Panc1 (cell line): ENCODE data around the gene ZNF736. TPM values are rescaled to one million over a fixed set of nuclear protein-coding genes. Genes with fewer than 3 reads are reported as not detected.
A peak's percentile ranks its signal among the peaks of the same experiment; 100 is the strongest.

Experiments
- ATAC-seq: fragments of 200-7000 bp; cut with Tn5 transposase; 2 replicates; pipeline ENCODE4 v1.9.1; 2020; ENCODE audit warnings: mild to moderate bottlenecking, moderate library complexity
- BruUV-seq: library from RNA; stranded (reverse); fragments of 400-500 nt; replicated peaks from 2 replicates; lab custom pipeline; 2021; lab: Mats Ljungman, UMichigan
- CTCF ChIA-PET: fragments of 300-600 bp; sonication (Branson Sonifier 250); formaldehyde crosslinking; loops from one replicate; lab custom pipeline; 2022; ENCODE audit warnings: antibody characterized with exemption; lab: Charles Lee
- POLR2A ChIA-PET: fragments of 300-600 bp; sonication (Branson Sonifier 250); formaldehyde crosslinking; loops from one replicate; lab custom pipeline; 2022; ENCODE audit warnings: antibody characterized with exemption; lab: Charles Lee
- DNase-seq: peaks from one replicate; pipeline ENCODE4 v3.0.0-alpha.2; 2010; ENCODE audit warnings: low read depth, low spot score
- H3K27ac ChIP-seq: 2 replicates; pipeline ENCODE4 v1.5.1; 2011; ENCODE audit warnings: mild to moderate bottlenecking, low read length, inconsistent platforms
- H3K27me3 ChIP-seq: fragments of 200-500 bp; sonication (Bioruptor generic); 2 replicates; pipeline ENCODE4 v1.6.0; 2014; ENCODE audit warnings: low read length, inconsistent platforms; ENCODE audit not compliant: control insufficient read depth, insufficient read depth
- H3K36me3 ChIP-seq: fragments of 200-500 bp; sonication (Bioruptor generic); 2 replicates; pipeline ENCODE4 v1.5.1; 2014; ENCODE audit warnings: inconsistent platforms, mild to moderate bottlenecking, low read length, moderate library complexity; ENCODE audit not compliant: control insufficient read depth, insufficient read depth
- H3K4me1 ChIP-seq: 2 replicates; pipeline ENCODE4 v1.5.1; 2011; ENCODE audit warnings: inconsistent platforms, mild to moderate bottlenecking, low read length, moderate library complexity; ENCODE audit not compliant: control insufficient read depth, insufficient read depth
- H3K4me3 ChIP-seq, 2 experiments: 2 replicates each; pipeline ENCODE4 v1.5.1; 2011 to 2012; ENCODE audit warnings: low read depth in 2 of 2, low read length in 2 of 2, mild to moderate bottlenecking in 2 of 2, inconsistent platforms in 1 of 2, moderate library complexity in 1 of 2
- H3K9me3 ChIP-seq: fragments of 200-500 bp; sonication (Bioruptor generic); 2 replicates; pipeline ENCODE4 v1.5.1; 2014; ENCODE audit warnings: low read depth, mild to moderate bottlenecking, inconsistent platforms, low read length, moderate library complexity; ENCODE audit not compliant: control insufficient read depth, insufficient read depth
- CTCF ChIP-seq: fragments of 450-650 bp; IDR thresholded peaks from 2 replicates; pipeline ENCODE4 v1.5.1; 2017; ENCODE audit warnings: mild to moderate bottlenecking
- POLR2AphosphoS5 ChIP-seq: IDR thresholded peaks from 2 replicates; pipeline ENCODE4 v1.6.1; 2012; ENCODE audit warnings: mild to moderate bottlenecking, low read depth, low read length, moderate library complexity
- REST ChIP-seq, 2 experiments: IDR thresholded peaks; 2 replicates each; pipeline ENCODE4 v1.6.1; 2011 to 2012; ENCODE audit warnings: low read depth in 2 of 2, control low read depth in 1 of 2, low read length in 1 of 2, mild to moderate bottlenecking in 1 of 2, moderate library complexity in 1 of 2; ENCODE audit not compliant: insufficient read depth in 1 of 2
- SIN3A ChIP-seq: IDR thresholded peaks from 2 replicates; pipeline ENCODE4 v1.6.1; 2012; ENCODE audit warnings: low read depth, mild to moderate bottlenecking, low read length, moderate library complexity, borderline replicate concordance; ENCODE audit not compliant: insufficient read depth
- TCF7L2 ChIP-seq: IDR thresholded peaks from 2 replicates; pipeline ENCODE4 v1.6.1; 2011; ENCODE audit warnings: mild to moderate bottlenecking, low read depth, low read length, inconsistent platforms
- in situ Hi-C: cut with HindIII; loops from 2 replicates; pipeline ENCODE4 v1.10.0; 2016; ENCODE audit warnings: low sequenced_read_pairs, low pct_unique_long_range_greater_than_20kb
- intact Hi-C: fragments of 100-400 bp; cut with micrococcal nuclease; formaldehyde crosslinking; loops from one replicate; pipeline ENCODE4 v1.10.0; 2022; ENCODE audit not compliant: unreplicated experiment
- total RNA-seq: library from RNA; stranded (reverse); gene quantifications from one replicate; pipeline ENCODE4 v1.2.1, GENCODE V29; 2021; ENCODE audit not compliant: unreplicated experiment

ZNF736 gene
- total RNA-seq, 1 experiment from 2014 or later = 29.0 TPM

- BruUV-seq = no TSS peak
- CTCF ChIA-PET = no interaction called here
- no peaks in the 10 kb centered on the region for H3K27me3 ChIP-seq
- in situ Hi-C loops = no loop called here
- no peak for ATAC-seq
- no peak overlapping the region for H3K4me3 ChIP-seq
- H3K9me3 ChIP-seq = no peaks in the 10 kb centered on the region
- intact Hi-C loops = no loop called here
- no peak overlapping the region for H3K27ac ChIP-seq
- H3K4me1 ChIP-seq = no peaks in the 10 kb centered on the region
- POLR2A ChIA-PET = no interaction called here
- no peak for DNase-seq
- TF ChIP-seq REST (IDR thresholded peaks at IDR 0.05; ENCODE audit: insufficient read depth in 1 of 2, low read depth in 2 of 2, low read length in 1 of 2) (no peak), POLR2AphosphoS5 (no peak), CTCF (no peak), TCF7L2 (no peak), SIN3A (no peak)
- no peaks in the 10 kb centered on the region for H3K36me3 ChIP-seq
Observed at GRCh38 chr7:64300641-64301405, 12.9 kb upstream of the ZNF736 start.

- in situ Hi-C loops (no loop called here), intact Hi-C loops (no loop called here)
- ChIA-PET POLR2A (interaction anchor here (0.6 to 1.5 kb wide), 4 partner anchors 10 to 580 kb away, joined by 4 to 6 read pairs (median 4); partner anchors contain the start of gene ZNF680), CTCF (interaction anchor here (0.6 to 0.7 kb wide), 2 partner anchors 8 to 261 kb away, joined by 3 to 10 read pairs; no protein-coding TSS in a partner anchor)
- Histone ChIP-seq H3K4me3 (peak overlapping the region; percentile 80 to 93), H3K36me3 (no peaks in the 10 kb centered on the region), H3K27me3 (no peaks in the 10 kb centered on the region), H3K9me3 (no peaks in the 10 kb centered on the region), H3K27ac (peak overlapping the region; percentile 99), H3K4me1 (peaks cover 5% of the 10 kb centered on the region; the same call in 1 of the 2 replicates)
- TSS peak; percentile 93 for BruUV-seq
- ATAC-seq (peak; percentile 99), DNase-seq (peak; percentile 96)
- TF ChIP-seq CTCF = no peak
- TF ChIP-seq POLR2AphosphoS5 = peak; percentile 46
Observed at GRCh38 chr7:64307254-64308015, 6.3 kb upstream of the ZNF736 start.
